ENCODE results near the gene PCNX1.

DNA sequence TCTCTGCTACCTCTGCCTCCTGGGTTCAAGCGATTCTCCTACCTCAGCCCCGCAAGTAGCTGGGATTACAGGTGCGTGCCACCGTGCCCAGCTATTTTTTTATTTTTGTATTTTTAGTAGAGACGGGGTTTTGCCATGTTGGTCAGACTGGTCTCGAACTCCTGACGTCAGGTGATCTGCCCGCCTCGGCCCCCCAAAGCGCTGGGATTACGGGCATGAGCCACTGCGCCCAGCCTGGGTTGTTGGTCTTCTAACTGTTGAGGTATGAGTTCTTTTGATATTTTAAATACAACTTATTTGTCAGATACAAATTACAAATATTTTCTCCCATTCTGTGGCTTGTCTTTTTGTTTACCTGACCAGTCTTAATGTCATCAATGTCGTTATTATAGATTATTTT is 95.9 kb downstream of the PCNX1 start:
- TF ChIP-seq CTCF (conservative IDR thresholded peaks at IDR 0.05; ENCODE audit: low read depth, low read length), result no peak
- no peak for TF ChIP-seq EZH2phosphoT487 (IDR thresholded peaks at IDR 0.05; ENCODE audit: borderline replicate concordance, low read length)
- no peak for TF ChIP-seq EZH2 (IDR thresholded peaks at IDR 0.05; ENCODE audit: low read length, unreplicated experiment)
